BLaER1 (cell line): Measurements from ENCODE around the gene SAT2.

ENCODE experiments used
- H3K27ac ChIP-seq: shearing (Covaris generic); formaldehyde crosslinking; 2 replicates; pipeline ENCODE4 v1.8.1; 2022
- H3K27me3 ChIP-seq: shearing (Covaris generic); formaldehyde crosslinking; 2 replicates; pipeline ENCODE4 v1.8.1; 2022
- H3K36me3 ChIP-seq: shearing (Covaris generic); formaldehyde crosslinking; 2 replicates; pipeline ENCODE4 v1.8.1; 2022
- H3K4me1 ChIP-seq: shearing (Covaris generic); formaldehyde crosslinking; 2 replicates; pipeline ENCODE4 v1.8.1; 2022
- H3K4me2 ChIP-seq: shearing (Covaris generic); formaldehyde crosslinking; 2 replicates; pipeline ENCODE4 v1.8.1; 2022
- H3K4me3 ChIP-seq: shearing (Covaris generic); formaldehyde crosslinking; 2 replicates; pipeline ENCODE4 v1.8.1; 2022
- H3K9ac ChIP-seq: shearing (Covaris generic); formaldehyde crosslinking; 2 replicates; pipeline ENCODE4 v1.8.1; 2022
- H3K9me3 ChIP-seq: shearing (Covaris generic); formaldehyde crosslinking; 2 replicates; pipeline ENCODE4 v1.8.1; 2022
- H4K20me1 ChIP-seq: shearing (Covaris generic); formaldehyde crosslinking; 2 replicates; pipeline ENCODE4 v1.8.1; 2022
- Cebpa-rat ChIP-seq: shearing (Covaris generic); IDR thresholded peaks from 2 replicates; pipeline ENCODE4 v1.8.1; 2022

The SAT2 gene

DNA sequence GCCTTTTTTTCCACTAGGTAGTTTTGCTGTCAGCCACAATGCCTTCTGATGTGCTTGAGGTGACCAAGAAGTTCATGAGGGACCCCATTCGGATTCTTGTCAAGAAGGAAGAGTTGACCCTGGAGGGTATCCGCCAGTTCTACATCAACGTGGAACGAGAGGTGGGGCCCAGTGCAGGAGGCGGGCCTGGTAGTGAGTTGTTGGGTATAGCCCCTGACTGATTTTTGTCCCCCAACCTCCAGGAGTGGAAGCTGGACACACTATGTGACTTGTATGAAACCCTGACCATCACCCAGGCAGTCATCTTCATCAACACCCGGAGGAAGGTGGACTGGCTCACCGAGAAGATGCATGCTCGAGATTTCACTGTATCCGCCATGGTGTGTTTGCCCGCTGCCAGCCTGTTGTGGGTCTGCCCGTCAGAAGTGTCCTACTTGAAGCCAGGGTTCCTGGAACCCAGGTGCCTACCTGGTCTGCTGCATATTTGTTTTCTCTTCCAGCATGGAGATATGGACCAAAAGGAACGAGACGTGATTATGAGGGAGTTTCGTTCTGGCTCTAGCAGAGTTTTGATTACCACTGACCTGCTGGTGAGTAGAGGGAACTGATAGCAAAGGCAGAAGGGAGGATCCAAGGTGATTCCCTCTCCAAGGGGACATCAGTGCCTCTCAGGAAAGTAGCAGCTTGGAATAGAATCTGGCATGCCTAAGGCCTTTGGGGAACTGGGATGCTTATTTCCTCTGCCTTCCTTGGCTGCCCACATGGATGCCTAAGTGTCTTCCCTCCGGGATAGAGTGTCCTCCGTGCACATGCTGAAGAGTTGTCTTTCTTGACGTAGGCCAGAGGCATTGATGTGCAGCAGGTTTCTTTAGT, 50.1 kb downstream of the SAT2 start:
- peaks cover 68% of the 10 kb centered on the region for H3K36me3 ChIP-seq
- H4K20me1 ChIP-seq = peaks cover 77% of the 10 kb centered on the region
- H3K9me3 ChIP-seq = no peaks in the 10 kb centered on the region
- no peaks in the 10 kb centered on the region for H3K27me3 ChIP-seq
- no peak for TF ChIP-seq Cebpa-rat
- peak overlapping the region; percentile 13; the same call in 1 of the 2 replicates for H3K9ac ChIP-seq
- peaks cover 87% of the 10 kb centered on the region for H3K4me1 ChIP-seq
- H3K27ac ChIP-seq = no peak overlapping the region
- no peak overlapping the region for H3K4me3 ChIP-seq
- peak overlapping the region; percentile 98 for H3K4me2 ChIP-seq

- Histone ChIP-seq H3K36me3 (peaks cover 68% of the 10 kb centered on the region), H3K4me3 (no peak overlapping the region), H3K27ac (no peak overlapping the region), H3K9me3 (no peaks in the 10 kb centered on the region), H3K9ac (peak overlapping the region; percentile 13; the same call in 1 of the 2 replicates), H3K4me2 (peak overlapping the region; percentile 98), H3K27me3 (no peaks in the 10 kb centered on the region), H3K4me1 (peaks cover 78% of the 10 kb centered on the region), H4K20me1 (peaks cover 77% of the 10 kb centered on the region)
- TF ChIP-seq Cebpa-rat = no peak
Observed at GRCh38 chr17:7576432-7576937, 51.1 kb downstream of the SAT2 start.
